GM23338 (cell line): ENCODE data around the gene TLR1. TPM values are rescaled to one million over a fixed set of nuclear protein-coding genes. Genes with fewer than 3 reads are reported as not detected.

Source experiments
- ATAC-seq: fragments of 200-7000 bp; cut with Tn5 transposase; 3 replicates; pipeline ENCODE4 v1.9.1; 2020
- DNase-seq: peaks from one replicate; pipeline ENCODE4 v3.0.0-alpha.2; 2015; ENCODE audit warnings: low spot score
- H2AFZ ChIP-seq: fragments of 200-600 bp; sonication (generic); 2 replicates; pipeline ENCODE4 v1.8.0; 2016; ENCODE audit warnings: antibody characterized with exemption, mild to moderate bottlenecking, moderate library complexity
- H3F3A ChIP-seq: fragments of 200-600 bp; sonication (generic); replicated peaks from 2 replicates; pipeline ENCODE4 v1.8.0; 2017; ENCODE audit warnings: antibody characterized with exemption, mixed run types, low read depth
- H3K27ac ChIP-seq: fragments of 200-600 bp; sonication (generic); 2 replicates; pipeline ENCODE4 v1.6.1; 2016; ENCODE audit warnings: low read depth
- H3K27me3 ChIP-seq: fragments of 200-600 bp; sonication (generic); 2 replicates; pipeline ENCODE4 v1.8.0; 2016; ENCODE audit warnings: mild to moderate bottlenecking, mixed run types, moderate library complexity; ENCODE audit not compliant: insufficient read depth
- H3K36me3 ChIP-seq: fragments of 200-600 bp; sonication (generic); 2 replicates; pipeline ENCODE4 v1.8.0; 2016; ENCODE audit warnings: mild to moderate bottlenecking; ENCODE audit not compliant: insufficient read depth
- H3K4me1 ChIP-seq: fragments of 200-600 bp; sonication (generic); 2 replicates; pipeline ENCODE4 v1.8.0; 2016; ENCODE audit warnings: mild to moderate bottlenecking, moderate library complexity; ENCODE audit not compliant: insufficient read depth
- H3K4me2 ChIP-seq: fragments of 200-600 bp; sonication (generic); 2 replicates; pipeline ENCODE4 v1.7.1; 2017; ENCODE audit warnings: mixed run types
- H3K4me3 ChIP-seq: fragments of 200-600 bp; sonication (generic); 2 replicates; pipeline ENCODE4 v1.6.1; 2016; ENCODE audit warnings: mixed run types
- H3K79me2 ChIP-seq: fragments of 200-600 bp; sonication (generic); replicated peaks from 2 replicates; pipeline ENCODE4 v1.8.0; 2017; ENCODE audit warnings: mild to moderate bottlenecking; ENCODE audit not compliant: insufficient read depth
- H3K9me2 ChIP-seq: fragments of 200-600 bp; sonication (generic); 2 replicates; pipeline ENCODE4 v1.8.0; 2017; ENCODE audit not compliant: insufficient read depth
- H4K20me1 ChIP-seq: fragments of 200-600 bp; sonication (generic); replicated peaks from 2 replicates; pipeline ENCODE4 v1.8.0; 2017; ENCODE audit warnings: mild to moderate bottlenecking; ENCODE audit not compliant: insufficient read depth
- H3K27ac Mint-ChIP-seq: 2 replicates; pipeline ENCODE4 v1.8.0; 2020; ENCODE audit warnings: inconsistent platforms, mild to moderate bottlenecking, moderate library complexity, mixed read lengths
- H3K27me3 Mint-ChIP-seq: 3 replicates; pipeline ENCODE4 v1.8.0; 2022; ENCODE audit warnings: low read depth, mild to moderate bottlenecking, moderate library complexity, mixed read lengths, inconsistent platforms; ENCODE audit not compliant: insufficient read depth, poor library complexity
- H3K36me3 Mint-ChIP-seq: 3 replicates; pipeline ENCODE4 v1.8.0; 2021; ENCODE audit warnings: low read depth, mild to moderate bottlenecking, inconsistent platforms, moderate library complexity, mixed read lengths
- H3K4me1 Mint-ChIP-seq: 3 replicates; pipeline ENCODE4 v1.8.0; 2020; ENCODE audit warnings: mild to moderate bottlenecking, inconsistent platforms, mixed read lengths
- H3K4me3 Mint-ChIP-seq: 3 replicates; pipeline ENCODE4 v1.8.0; 2021; ENCODE audit warnings: moderate library complexity, mild to moderate bottlenecking, inconsistent platforms, mixed read lengths
- H3K9me3 Mint-ChIP-seq: 3 replicates; pipeline ENCODE4 v1.8.0; 2020; ENCODE audit warnings: moderate library complexity, mild to moderate bottlenecking, inconsistent platforms, mixed read lengths
- CREB1 ChIP-seq: fragments of 250-450 bp; sonication (Bioruptor Pico); IDR thresholded peaks from 2 replicates; pipeline ENCODE4 v1.5.0; 2020; ENCODE audit warnings: low read depth, mild to moderate bottlenecking, moderate library complexity
- EZH2 ChIP-seq: fragments of 200-600 bp; sonication (generic); IDR thresholded peaks from one replicate; pipeline ENCODE4 v1.8.0; 2017; ENCODE audit warnings: antibody characterized with exemption, mild to moderate bottlenecking, low read depth; ENCODE audit not compliant: unreplicated experiment
- EZH2phosphoT487 ChIP-seq: fragments of 200-600 bp; sonication (generic); IDR thresholded peaks from one replicate; pipeline ENCODE4 v1.8.1; 2018; ENCODE audit warnings: antibody characterized with exemption; ENCODE audit not compliant: unreplicated experiment
- JUNB ChIP-seq: IDR thresholded peaks from one replicate; pipeline ENCODE4 v1.6.1; 2016; ENCODE audit warnings: antibody characterized with exemption; ENCODE audit not compliant: unreplicated experiment
- NANOG ChIP-seq: IDR thresholded peaks from 2 replicates; pipeline ENCODE4 v1.6.1; 2016; ENCODE audit warnings: antibody characterized with exemption, borderline replicate concordance
- POLR2AphosphoS5 ChIP-seq: IDR thresholded peaks from 2 replicates; pipeline ENCODE4 v1.6.1; 2016; ENCODE audit warnings: antibody characterized with exemption, low read depth
- STAT1 ChIP-seq: IDR thresholded peaks from one replicate; pipeline ENCODE4 v1.6.1; 2016; ENCODE audit warnings: antibody characterized with exemption; ENCODE audit not compliant: unreplicated experiment
- ZNF114 ChIP-seq: fragments of 250-450 bp; sonication (Bioruptor Pico); IDR thresholded peaks from 2 replicates; pipeline ENCODE4 v1.5.0; 2020; ENCODE audit warnings: mild to moderate bottlenecking, moderate library complexity
- ZNF331 ChIP-seq: fragments of 250-450 bp; sonication (Bioruptor Pico); IDR thresholded peaks from 2 replicates; pipeline ENCODE4 v1.5.0; 2020; ENCODE audit warnings: low read depth, mild to moderate bottlenecking, moderate library complexity
- polyA plus RNA-seq: library from polyadenylated mRNA; unstranded; fragments of >200 nt; fragmentation: Nextera tagmentation; extraction: Ambion mirVana; gene quantifications from 2 replicates; pipeline ENCODE4 v1.2.1, GENCODE V29; 2016
- total RNA-seq: library from RNA; depleted of rRNA; stranded (reverse); fragments of >200 nt; shearing (Covaris generic); gene quantifications from 2 replicates; pipeline ENCODE4 v1.2.3, GENCODE V29; 2014
- TF ChIP-seq, protein P1 (sequence below): IDR thresholded peaks from 2 replicates; pipeline ENCODE4 v1.6.1; 2016; ENCODE audit warnings: antibody characterized with exemption
- TF ChIP-seq, protein P2 (sequence below): IDR thresholded peaks from one replicate; pipeline ENCODE4 v1.6.1; 2018; ENCODE audit warnings: antibody characterized with exemption; ENCODE audit not compliant: unreplicated experiment
- TF ChIP-seq, protein P3 (sequence below), 2 experiments: fragments of 200-600 bp in 1 of 2; sonication (generic) in 1 of 2; conservative IDR thresholded peaks; 2 replicates each; pipeline versions ENCODE4 v1.5.1 to v1.6.1; 2016 to 2017; ENCODE audit warnings: antibody characterized with exemption in 2 of 2, low read depth in 2 of 2, mild to moderate bottlenecking in 2 of 2, moderate library complexity in 1 of 2
- TF ChIP-seq, protein P4 (sequence below): fragments of 250-450 bp; sonication (Bioruptor Pico); IDR thresholded peaks from 2 replicates; pipeline ENCODE4 v1.5.0; 2020; ENCODE audit warnings: mild to moderate bottlenecking, moderate library complexity

The TLR1 gene
- total and polyA plus RNA-seq, 2 experiments from 2014 or later = 0.07 TPM; not detected in 1

DNA sequence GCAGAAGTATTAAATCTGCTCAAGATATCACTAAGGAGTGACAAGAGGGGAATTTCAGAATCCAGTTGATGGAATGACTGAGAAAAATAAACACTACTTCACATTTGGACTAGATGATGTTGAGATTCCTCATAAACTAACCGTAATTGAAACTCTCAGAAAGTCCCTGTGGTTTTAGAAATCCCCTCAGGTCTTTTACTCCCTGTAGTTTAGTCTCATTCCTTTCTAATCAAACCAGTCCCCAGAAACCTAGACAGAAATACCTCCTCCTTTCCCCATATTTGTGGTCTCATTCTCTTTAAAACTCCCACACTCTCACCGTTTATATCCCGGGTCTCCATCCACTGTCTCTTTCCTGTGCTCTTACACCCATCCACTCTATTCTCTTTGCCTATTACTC lies 15.0 kb upstream of the TLR1 start:
- Histone ChIP-seq H3K4me3 (no peak overlapping the region), H3K36me3 (no peaks in the 10 kb centered on the region), H3K9me2 (peaks cover 9% of the 10 kb centered on the region; the same call in 1 of the 2 replicates), H3K4me2 (no peak overlapping the region), H4K20me1 (no peaks in the 10 kb centered on the region), H3K79me2 (no peaks in the 10 kb centered on the region), H3F3A (no peaks in the 10 kb centered on the region), H3K4me1 (no peaks in the 10 kb centered on the region), H3K27me3 (no peaks in the 10 kb centered on the region), H2AFZ (no peak overlapping the region), H3K27ac (no peak overlapping the region)
- Mint-ChIP-seq H3K4me1 (no peaks in the 10 kb centered on the region), H3K9me3 (peaks cover 25% of the 10 kb centered on the region), H3K27me3 (peaks cover 5% of the 10 kb centered on the region), H3K27ac (no peak overlapping the region), H3K36me3 (peaks cover 7% of the 10 kb centered on the region), H3K4me3 (no peak overlapping the region)
- ATAC-seq (no peak), DNase-seq (no peak)
- TF ChIP-seq EZH2phosphoT487 (no peak), CREB1 (CRISPR knock-in tag) (no peak), STAT1 (no peak), POLR2AphosphoS5 (no peak), EZH2 (no peak), ZNF114 (CRISPR knock-in tag) (no peak), NANOG (no peak), JUNB (no peak), ZNF331 (CRISPR knock-in tag) (no peak)
- TF ChIP-seq, protein P1, sequence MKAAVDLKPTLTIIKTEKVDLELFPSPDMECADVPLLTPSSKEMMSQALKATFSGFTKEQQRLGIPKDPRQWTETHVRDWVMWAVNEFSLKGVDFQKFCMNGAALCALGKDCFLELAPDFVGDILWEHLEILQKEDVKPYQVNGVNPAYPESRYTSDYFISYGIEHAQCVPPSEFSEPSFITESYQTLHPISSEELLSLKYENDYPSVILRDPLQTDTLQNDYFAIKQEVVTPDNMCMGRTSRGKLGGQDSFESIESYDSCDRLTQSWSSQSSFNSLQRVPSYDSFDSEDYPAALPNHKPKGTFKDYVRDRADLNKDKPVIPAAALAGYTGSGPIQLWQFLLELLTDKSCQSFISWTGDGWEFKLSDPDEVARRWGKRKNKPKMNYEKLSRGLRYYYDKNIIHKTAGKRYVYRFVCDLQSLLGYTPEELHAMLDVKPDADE = no peak
- TF ChIP-seq, protein P2, sequence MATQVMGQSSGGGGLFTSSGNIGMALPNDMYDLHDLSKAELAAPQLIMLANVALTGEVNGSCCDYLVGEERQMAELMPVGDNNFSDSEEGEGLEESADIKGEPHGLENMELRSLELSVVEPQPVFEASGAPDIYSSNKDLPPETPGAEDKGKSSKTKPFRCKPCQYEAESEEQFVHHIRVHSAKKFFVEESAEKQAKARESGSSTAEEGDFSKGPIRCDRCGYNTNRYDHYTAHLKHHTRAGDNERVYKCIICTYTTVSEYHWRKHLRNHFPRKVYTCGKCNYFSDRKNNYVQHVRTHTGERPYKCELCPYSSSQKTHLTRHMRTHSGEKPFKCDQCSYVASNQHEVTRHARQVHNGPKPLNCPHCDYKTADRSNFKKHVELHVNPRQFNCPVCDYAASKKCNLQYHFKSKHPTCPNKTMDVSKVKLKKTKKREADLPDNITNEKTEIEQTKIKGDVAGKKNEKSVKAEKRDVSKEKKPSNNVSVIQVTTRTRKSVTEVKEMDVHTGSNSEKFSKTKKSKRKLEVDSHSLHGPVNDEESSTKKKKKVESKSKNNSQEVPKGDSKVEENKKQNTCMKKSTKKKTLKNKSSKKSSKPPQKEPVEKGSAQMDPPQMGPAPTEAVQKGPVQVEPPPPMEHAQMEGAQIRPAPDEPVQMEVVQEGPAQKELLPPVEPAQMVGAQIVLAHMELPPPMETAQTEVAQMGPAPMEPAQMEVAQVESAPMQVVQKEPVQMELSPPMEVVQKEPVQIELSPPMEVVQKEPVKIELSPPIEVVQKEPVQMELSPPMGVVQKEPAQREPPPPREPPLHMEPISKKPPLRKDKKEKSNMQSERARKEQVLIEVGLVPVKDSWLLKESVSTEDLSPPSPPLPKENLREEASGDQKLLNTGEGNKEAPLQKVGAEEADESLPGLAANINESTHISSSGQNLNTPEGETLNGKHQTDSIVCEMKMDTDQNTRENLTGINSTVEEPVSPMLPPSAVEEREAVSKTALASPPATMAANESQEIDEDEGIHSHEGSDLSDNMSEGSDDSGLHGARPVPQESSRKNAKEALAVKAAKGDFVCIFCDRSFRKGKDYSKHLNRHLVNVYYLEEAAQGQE = no peak
- TF ChIP-seq, protein P3, sequence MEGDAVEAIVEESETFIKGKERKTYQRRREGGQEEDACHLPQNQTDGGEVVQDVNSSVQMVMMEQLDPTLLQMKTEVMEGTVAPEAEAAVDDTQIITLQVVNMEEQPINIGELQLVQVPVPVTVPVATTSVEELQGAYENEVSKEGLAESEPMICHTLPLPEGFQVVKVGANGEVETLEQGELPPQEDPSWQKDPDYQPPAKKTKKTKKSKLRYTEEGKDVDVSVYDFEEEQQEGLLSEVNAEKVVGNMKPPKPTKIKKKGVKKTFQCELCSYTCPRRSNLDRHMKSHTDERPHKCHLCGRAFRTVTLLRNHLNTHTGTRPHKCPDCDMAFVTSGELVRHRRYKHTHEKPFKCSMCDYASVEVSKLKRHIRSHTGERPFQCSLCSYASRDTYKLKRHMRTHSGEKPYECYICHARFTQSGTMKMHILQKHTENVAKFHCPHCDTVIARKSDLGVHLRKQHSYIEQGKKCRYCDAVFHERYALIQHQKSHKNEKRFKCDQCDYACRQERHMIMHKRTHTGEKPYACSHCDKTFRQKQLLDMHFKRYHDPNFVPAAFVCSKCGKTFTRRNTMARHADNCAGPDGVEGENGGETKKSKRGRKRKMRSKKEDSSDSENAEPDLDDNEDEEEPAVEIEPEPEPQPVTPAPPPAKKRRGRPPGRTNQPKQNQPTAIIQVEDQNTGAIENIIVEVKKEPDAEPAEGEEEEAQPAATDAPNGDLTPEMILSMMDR (conservative IDR thresholded peaks at IDR 0.05; ENCODE audit: low read depth in 2 of 2) = no peak
- TF ChIP-seq, protein P4, sequence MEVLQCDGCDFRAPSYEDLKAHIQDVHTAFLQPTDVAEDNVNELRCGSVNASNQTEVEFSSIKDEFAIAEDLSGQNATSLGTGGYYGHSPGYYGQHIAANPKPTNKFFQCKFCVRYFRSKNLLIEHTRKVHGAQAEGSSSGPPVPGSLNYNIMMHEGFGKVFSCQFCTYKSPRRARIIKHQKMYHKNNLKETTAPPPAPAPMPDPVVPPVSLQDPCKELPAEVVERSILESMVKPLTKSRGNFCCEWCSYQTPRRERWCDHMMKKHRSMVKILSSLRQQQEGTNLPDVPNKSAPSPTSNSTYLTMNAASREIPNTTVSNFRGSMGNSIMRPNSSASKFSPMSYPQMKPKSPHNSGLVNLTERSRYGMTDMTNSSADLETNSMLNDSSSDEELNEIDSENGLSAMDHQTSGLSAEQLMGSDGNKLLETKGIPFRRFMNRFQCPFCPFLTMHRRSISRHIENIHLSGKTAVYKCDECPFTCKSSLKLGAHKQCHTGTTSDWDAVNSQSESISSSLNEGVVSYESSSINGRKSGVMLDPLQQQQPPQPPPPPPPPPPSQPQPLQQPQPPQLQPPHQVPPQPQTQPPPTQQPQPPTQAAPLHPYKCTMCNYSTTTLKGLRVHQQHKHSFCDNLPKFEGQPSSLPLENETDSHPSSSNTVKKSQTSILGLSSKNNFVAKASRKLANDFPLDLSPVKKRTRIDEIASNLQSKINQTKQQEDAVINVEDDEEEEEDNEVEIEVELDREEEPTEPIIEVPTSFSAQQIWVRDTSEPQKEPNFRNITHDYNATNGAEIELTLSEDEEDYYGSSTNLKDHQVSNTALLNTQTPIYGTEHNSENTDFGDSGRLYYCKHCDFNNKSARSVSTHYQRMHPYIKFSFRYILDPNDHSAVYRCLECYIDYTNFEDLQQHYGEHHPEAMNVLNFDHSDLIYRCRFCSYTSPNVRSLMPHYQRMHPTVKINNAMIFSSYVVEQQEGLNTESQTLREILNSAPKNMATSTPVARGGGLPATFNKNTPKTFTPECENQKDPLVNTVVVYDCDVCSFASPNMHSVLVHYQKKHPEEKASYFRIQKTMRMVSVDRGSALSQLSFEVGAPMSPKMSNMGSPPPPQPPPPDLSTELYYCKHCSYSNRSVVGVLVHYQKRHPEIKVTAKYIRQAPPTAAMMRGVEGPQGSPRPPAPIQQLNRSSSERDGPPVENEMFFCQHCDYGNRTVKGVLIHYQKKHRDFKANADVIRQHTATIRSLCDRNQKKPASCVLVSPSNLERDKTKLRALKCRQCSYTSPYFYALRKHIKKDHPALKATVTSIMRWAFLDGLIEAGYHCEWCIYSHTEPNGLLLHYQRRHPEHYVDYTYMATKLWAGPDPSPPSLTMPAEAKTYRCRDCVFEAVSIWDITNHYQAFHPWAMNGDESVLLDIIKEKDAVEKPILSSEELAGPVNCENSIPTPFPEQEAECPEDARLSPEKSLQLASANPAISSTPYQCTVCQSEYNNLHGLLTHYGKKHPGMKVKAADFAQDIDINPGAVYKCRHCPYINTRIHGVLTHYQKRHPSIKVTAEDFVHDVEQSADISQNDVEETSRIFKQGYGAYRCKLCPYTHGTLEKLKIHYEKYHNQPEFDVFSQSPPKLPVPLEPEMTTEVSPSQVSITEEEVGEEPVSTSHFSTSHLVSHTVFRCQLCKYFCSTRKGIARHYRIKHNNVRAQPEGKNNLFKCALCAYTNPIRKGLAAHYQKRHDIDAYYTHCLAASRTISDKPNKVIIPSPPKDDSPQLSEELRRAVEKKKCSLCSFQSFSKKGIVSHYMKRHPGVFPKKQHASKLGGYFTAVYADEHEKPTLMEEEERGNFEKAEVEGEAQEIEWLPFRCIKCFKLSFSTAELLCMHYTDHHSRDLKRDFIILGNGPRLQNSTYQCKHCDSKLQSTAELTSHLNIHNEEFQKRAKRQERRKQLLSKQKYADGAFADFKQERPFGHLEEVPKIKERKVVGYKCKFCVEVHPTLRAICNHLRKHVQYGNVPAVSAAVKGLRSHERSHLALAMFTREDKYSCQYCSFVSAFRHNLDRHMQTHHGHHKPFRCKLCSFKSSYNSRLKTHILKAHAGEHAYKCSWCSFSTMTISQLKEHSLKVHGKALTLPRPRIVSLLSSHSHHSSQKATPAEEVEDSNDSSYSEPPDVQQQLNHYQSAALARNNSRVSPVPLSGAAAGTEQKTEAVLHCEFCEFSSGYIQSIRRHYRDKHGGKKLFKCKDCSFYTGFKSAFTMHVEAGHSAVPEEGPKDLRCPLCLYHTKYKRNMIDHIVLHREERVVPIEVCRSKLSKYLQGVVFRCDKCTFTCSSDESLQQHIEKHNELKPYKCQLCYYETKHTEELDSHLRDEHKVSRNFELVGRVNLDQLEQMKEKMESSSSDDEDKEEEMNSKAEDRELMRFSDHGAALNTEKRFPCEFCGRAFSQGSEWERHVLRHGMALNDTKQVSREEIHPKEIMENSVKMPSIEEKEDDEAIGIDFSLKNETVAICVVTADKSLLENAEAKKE (CRISPR knock-in tag) = no peak
